Measurements from ENCODE around the gene SLIT3.

GRCh38 chr5:168642019-168642418 is 658.9 kb downstream of the SLIT3 start:
- no peak for TF ChIP-seq POLR2AphosphoS5 (IDR thresholded peaks at IDR 0.05; ENCODE audit: borderline replicate concordance, low read depth, low read length)
- TF ChIP-seq EZH2 (IDR thresholded peaks at IDR 0.05): no peak

Measured in SK-N-MC (cell line).